Central memory CD8-positive, alpha-beta T cell (primary cell): ENCODE data around the gene ELFN1.

Source experiments
- ATAC-seq: fragments of 150-1000 bp; cut with Tn5 transposase; replicated peaks from 2 replicates; pipeline ENCODE4 v1.10.0; 2022; ENCODE audit warnings: mild to moderate bottlenecking, moderate FRiP score, moderate number of reproducible peaks; ENCODE audit not compliant: poor library complexity, severe bottlenecking; ENCODE audit errors: extremely low read depth
- DNase-seq, 2 donors: peaks; one replicate each; pipeline ENCODE4 v3.0.0; 2021; ENCODE audit warnings: low spot score in 2 of 2
- H3K27ac Mint-ChIP-seq: one replicate; pipeline ENCODE4 v1.8.0; 2022; ENCODE audit warnings: low read depth, mild to moderate bottlenecking, moderate library complexity, mixed read lengths
- H3K27me3 Mint-ChIP-seq: one replicate; pipeline ENCODE4 v1.8.0; 2022; ENCODE audit warnings: mixed read lengths
- H3K36me3 Mint-ChIP-seq: one replicate; pipeline ENCODE4 v1.8.0; 2022; ENCODE audit warnings: mild to moderate bottlenecking, moderate library complexity, mixed read lengths; ENCODE audit not compliant: insufficient read depth
- H3K4me1 Mint-ChIP-seq: one replicate; pipeline ENCODE4 v1.8.0; 2022; ENCODE audit warnings: mixed read lengths
- H3K4me3 Mint-ChIP-seq: one replicate; pipeline ENCODE4 v1.8.0; 2022; ENCODE audit warnings: mild to moderate bottlenecking, moderate library complexity, mixed read lengths
- H3K9me3 Mint-ChIP-seq: one replicate; pipeline ENCODE4 v1.8.0; 2022; ENCODE audit warnings: mixed read lengths

ELFN1 gene

GRCh38 chr7:1635401-1635800, 34.7 kb upstream of the ELFN1 start:
- ATAC-seq = no peak
- H3K36me3 Mint-ChIP-seq = peaks cover 2% of the 10 kb centered on the region

GRCh38 chr7:1637155-1637554, 32.9 kb upstream of the ELFN1 start:
- Mint-ChIP-seq H3K9me3 (no peaks in the 10 kb centered on the region), H3K4me3 (no peak overlapping the region)

More at GRCh38 chr7:1635401-1635800, 34.7 kb upstream of the ELFN1 start:
- no peaks in the 10 kb centered on the region for H3K4me1 Mint-ChIP-seq
- DNase-seq = no peak
- no peak overlapping the region for H3K4me3 Mint-ChIP-seq
- H3K27me3 Mint-ChIP-seq = peaks cover 38% of the 10 kb centered on the region
- H3K9me3 Mint-ChIP-seq = no peaks in the 10 kb centered on the region
- no peak overlapping the region for H3K27ac Mint-ChIP-seq

GRCh38 chr7:1638215-1638661, 31.8 kb upstream of the ELFN1 start:
- no peak overlapping the region for H3K27ac Mint-ChIP-seq
- peaks cover 17% of the 10 kb centered on the region for H3K27me3 Mint-ChIP-seq
- no peaks in the 10 kb centered on the region for H3K9me3 Mint-ChIP-seq
- no peak for ATAC-seq
- no peaks in the 10 kb centered on the region for H3K4me1 Mint-ChIP-seq
- no peaks in the 10 kb centered on the region for H3K36me3 Mint-ChIP-seq
- H3K4me3 Mint-ChIP-seq = no peak overlapping the region
- DNase-seq = no peak

More at GRCh38 chr7:1637155-1637554, 32.9 kb upstream of the ELFN1 start:
- Mint-ChIP-seq H3K27me3 (peaks cover 22% of the 10 kb centered on the region), H3K27ac (no peak overlapping the region), H3K4me1 (no peaks in the 10 kb centered on the region), H3K36me3 (no peaks in the 10 kb centered on the region)
- DNase-seq = no peak
- no peak for ATAC-seq

- Mint-ChIP-seq H3K36me3 (no peaks in the 10 kb centered on the region), H3K9me3 (no peaks in the 10 kb centered on the region), H3K27me3 (peaks cover 17% of the 10 kb centered on the region), H3K4me1 (no peaks in the 10 kb centered on the region), H3K4me3 (no peak overlapping the region), H3K27ac (no peak overlapping the region)
- ATAC-seq (no peak), DNase-seq (no peak)
Observed at GRCh38 chr7:1639071-1639470, 31.0 kb upstream of the ELFN1 start.

- Mint-ChIP-seq H3K4me1 (no peaks in the 10 kb centered on the region), H3K4me3 (no peak overlapping the region), H3K27ac (no peak overlapping the region), H3K9me3 (no peaks in the 10 kb centered on the region), H3K36me3 (no peaks in the 10 kb centered on the region), H3K27me3 (peaks cover 12% of the 10 kb centered on the region)
- DNase-seq = no peak
- ATAC-seq = no peak
Observed at GRCh38 chr7:1639532-1640175, 30.4 kb upstream of the ELFN1 start.

- no peak overlapping the region for H3K4me3 Mint-ChIP-seq
- H3K4me1 Mint-ChIP-seq = no peaks in the 10 kb centered on the region
- DNase-seq = no peak
- no peak overlapping the region for H3K27ac Mint-ChIP-seq
- no peak for ATAC-seq
- no peaks in the 10 kb centered on the region for H3K9me3 Mint-ChIP-seq
- no peaks in the 10 kb centered on the region for H3K36me3 Mint-ChIP-seq
- peaks cover 10% of the 10 kb centered on the region for H3K27me3 Mint-ChIP-seq
Observed at GRCh38 chr7:1640376-1641172, 29.5 kb upstream of the ELFN1 start.

GRCh38 chr7:1641173-1641572, 28.9 kb upstream of the ELFN1 start:
- Mint-ChIP-seq H3K4me3 (no peak overlapping the region), H3K27ac (no peak overlapping the region), H3K27me3 (peaks cover 10% of the 10 kb centered on the region), H3K9me3 (no peaks in the 10 kb centered on the region), H3K4me1 (no peaks in the 10 kb centered on the region), H3K36me3 (no peaks in the 10 kb centered on the region)
- DNase-seq (no peak), ATAC-seq (no peak)

GRCh38 chr7:1641661-1642260, 28.3 kb upstream of the ELFN1 start:
- Mint-ChIP-seq H3K36me3 (no peaks in the 10 kb centered on the region), H3K27ac (no peak overlapping the region), H3K4me1 (no peaks in the 10 kb centered on the region), H3K4me3 (no peak overlapping the region), H3K9me3 (no peaks in the 10 kb centered on the region), H3K27me3 (peaks cover 10% of the 10 kb centered on the region)
- ATAC-seq = no peak
- DNase-seq = no peak

GRCh38 chr7:1642291-1642731, 27.8 kb upstream of the ELFN1 start:
- peaks cover 10% of the 10 kb centered on the region for H3K27me3 Mint-ChIP-seq
- H3K9me3 Mint-ChIP-seq = no peaks in the 10 kb centered on the region
- ATAC-seq = no peak
- no peak for DNase-seq
- no peak overlapping the region for H3K4me3 Mint-ChIP-seq
- H3K36me3 Mint-ChIP-seq = no peaks in the 10 kb centered on the region
- H3K4me1 Mint-ChIP-seq = no peaks in the 10 kb centered on the region
- H3K27ac Mint-ChIP-seq = no peak overlapping the region

- DNase-seq = no peak
- no peaks in the 10 kb centered on the region for H3K9me3 Mint-ChIP-seq
- H3K4me3 Mint-ChIP-seq = no peak overlapping the region
- H3K36me3 Mint-ChIP-seq = no peaks in the 10 kb centered on the region
- no peak for ATAC-seq
- H3K4me1 Mint-ChIP-seq = no peaks in the 10 kb centered on the region
- no peak overlapping the region for H3K27ac Mint-ChIP-seq
- peaks cover 16% of the 10 kb centered on the region for H3K27me3 Mint-ChIP-seq
Observed at GRCh38 chr7:1643270-1644092, 26.6 kb upstream of the ELFN1 start.

GRCh38 chr7:1644341-1645070, 25.6 kb upstream of the ELFN1 start:
- Mint-ChIP-seq H3K27me3 (peaks cover 26% of the 10 kb centered on the region), H3K9me3 (no peaks in the 10 kb centered on the region), H3K27ac (no peak overlapping the region), H3K4me1 (no peaks in the 10 kb centered on the region), H3K4me3 (no peak overlapping the region), H3K36me3 (no peaks in the 10 kb centered on the region)
- ATAC-seq = no peak
- no peak for DNase-seq

- no peak for DNase-seq
- no peaks in the 10 kb centered on the region for H3K36me3 Mint-ChIP-seq
- H3K4me3 Mint-ChIP-seq = no peak overlapping the region
- peaks cover 31% of the 10 kb centered on the region for H3K27me3 Mint-ChIP-seq
- ATAC-seq = no peak
- no peaks in the 10 kb centered on the region for H3K9me3 Mint-ChIP-seq
- H3K27ac Mint-ChIP-seq = no peak overlapping the region
- no peaks in the 10 kb centered on the region for H3K4me1 Mint-ChIP-seq
Observed at GRCh38 chr7:1645071-1645409, 25.0 kb upstream of the ELFN1 start.
